ENCODE data around the gene TSPAN3. TPM values are rescaled to one million over a fixed set of nuclear protein-coding genes. Genes with fewer than 3 reads are reported as not detected.
A peak's percentile ranks its signal among the peaks of the same experiment; 100 is the strongest.

TSPAN3 gene
- total RNA-seq, 1 experiment from 2014 or later = 235 TPM

- in situ Hi-C loops (cut with HindIII; ENCODE audit: low sequenced_read_pairs) = no loop called here
- peak; percentile 58 for DNase-seq (ENCODE audit: low spot score)
Observed at GRCh38 chr15:77060546-77060945, 10.4 kb downstream of the TSPAN3 start.

- in situ Hi-C loops (cut with HindIII; ENCODE audit: low sequenced_read_pairs) = no loop called here
Observed at GRCh38 chr15:77059786-77060361, 11.0 kb downstream of the TSPAN3 start.

GRCh38 chr15:77058468-77058867 is 12.4 kb downstream of the TSPAN3 start:
- no peak for DNase-seq (ENCODE audit: low spot score)
- in situ Hi-C loops (cut with HindIII; ENCODE audit: low sequenced_read_pairs) = no loop called here

More at GRCh38 chr15:77059786-77060361, 11.0 kb downstream of the TSPAN3 start:
- no peak for DNase-seq (ENCODE audit: low spot score)

GRCh38 chr15:77057685-77058084 is 13.2 kb downstream of the TSPAN3 start:
- no peak for DNase-seq (ENCODE audit: low spot score)
- in situ Hi-C loops (cut with HindIII; ENCODE audit: low sequenced_read_pairs) = no loop called here

- no peak for DNase-seq (ENCODE audit: low spot score)
- in situ Hi-C loops (cut with HindIII; ENCODE audit: low sequenced_read_pairs) = no loop called here
Observed at GRCh38 chr15:77057072-77057471, 13.8 kb downstream of the TSPAN3 start.

- in situ Hi-C loops (cut with HindIII; ENCODE audit: low sequenced_read_pairs) = no loop called here
Observed at GRCh38 chr15:77053709-77054108, 17.2 kb downstream of the TSPAN3 start.

GRCh38 chr15:77052556-77052955 is 18.4 kb downstream of the TSPAN3 start:
- no peak for DNase-seq (ENCODE audit: low spot score)
- in situ Hi-C loops (cut with HindIII; ENCODE audit: low sequenced_read_pairs) = no loop called here

More at GRCh38 chr15:77053709-77054108, 17.2 kb downstream of the TSPAN3 start:
- DNase-seq (ENCODE audit: low spot score) = no peak

- in situ Hi-C loops (cut with HindIII; ENCODE audit: low sequenced_read_pairs) = no loop called here
- no peak for DNase-seq (ENCODE audit: low spot score)
Observed at GRCh38 chr15:77048135-77048876, 22.6 kb downstream of the TSPAN3 start.

- no peak for DNase-seq (ENCODE audit: low spot score)
- in situ Hi-C loops (cut with HindIII; ENCODE audit: low sequenced_read_pairs) = no loop called here
Observed at GRCh38 chr15:77046704-77047412, 24.1 kb downstream of the TSPAN3 start.

- in situ Hi-C loops (cut with HindIII; ENCODE audit: low sequenced_read_pairs) = no loop called here
- no peak for DNase-seq (ENCODE audit: low spot score)
Observed at GRCh38 chr15:77045985-77046384, 24.9 kb downstream of the TSPAN3 start.

- DNase-seq (ENCODE audit: low spot score) = peak; percentile 61
- in situ Hi-C loops (cut with HindIII; ENCODE audit: low sequenced_read_pairs) = no loop called here
Observed at GRCh38 chr15:77044228-77045042, 26.5 kb downstream of the TSPAN3 start.

GRCh38 chr15:77042955-77043920 is 27.7 kb downstream of the TSPAN3 start:
- in situ Hi-C loops (cut with HindIII; ENCODE audit: low sequenced_read_pairs) = no loop called here
- peak; percentile 59 for DNase-seq (ENCODE audit: low spot score)

- in situ Hi-C loops (cut with HindIII; ENCODE audit: low sequenced_read_pairs) = no loop called here
- no peak for DNase-seq (ENCODE audit: low spot score)
Observed at GRCh38 chr15:77042245-77042919, 28.5 kb downstream of the TSPAN3 start.

- no peak for DNase-seq (ENCODE audit: low spot score)
- in situ Hi-C loops (cut with HindIII; ENCODE audit: low sequenced_read_pairs) = no loop called here
Observed at GRCh38 chr15:77040673-77041072, 30.2 kb downstream of the TSPAN3 start.

GRCh38 chr15:77039848-77040247 is 31.1 kb downstream of the TSPAN3 start:
- in situ Hi-C loops (cut with HindIII; ENCODE audit: low sequenced_read_pairs) = no loop called here
- DNase-seq (ENCODE audit: low spot score) = no peak

- in situ Hi-C loops (cut with HindIII; ENCODE audit: low sequenced_read_pairs) = no loop called here
Observed at GRCh38 chr15:77039217-77039533, 31.7 kb downstream of the TSPAN3 start.

GRCh38 chr15:77038312-77039216 is 32.3 kb downstream of the TSPAN3 start:
- in situ Hi-C loops (cut with HindIII; ENCODE audit: low sequenced_read_pairs) = no loop called here
- no peak for DNase-seq (ENCODE audit: low spot score)

More at GRCh38 chr15:77039217-77039533, 31.7 kb downstream of the TSPAN3 start:
- DNase-seq (ENCODE audit: low spot score) = no peak

Measured in G401 (cell line).